Rectal smooth muscle tissue (tissue), 1 donor: ENCODE data around the gene FAAP20.

Experiments used
- H3K27ac ChIP-seq: one replicate; pipeline ENCODE4 v1.7.0; 2013; ENCODE audit warnings: low read depth, low read length, inconsistent platforms
- H3K27me3 ChIP-seq: one replicate; pipeline ENCODE4 v1.7.0; 2013; ENCODE audit warnings: low read length; ENCODE audit not compliant: control insufficient read depth, insufficient read depth
- H3K36me3 ChIP-seq: one replicate; pipeline ENCODE4 v1.7.0; 2013; ENCODE audit warnings: low read length; ENCODE audit not compliant: control insufficient read depth, insufficient read depth
- H3K4me1 ChIP-seq: one replicate; pipeline ENCODE4 v1.7.0; 2013; ENCODE audit warnings: low read length; ENCODE audit not compliant: control insufficient read depth, insufficient read depth
- H3K4me3 ChIP-seq: one replicate; pipeline ENCODE4 v1.7.0; 2013; ENCODE audit warnings: low read length
- H3K9ac ChIP-seq: one replicate; pipeline ENCODE4 v1.7.0; 2013; ENCODE audit warnings: low read length

The FAAP20 gene

DNA sequence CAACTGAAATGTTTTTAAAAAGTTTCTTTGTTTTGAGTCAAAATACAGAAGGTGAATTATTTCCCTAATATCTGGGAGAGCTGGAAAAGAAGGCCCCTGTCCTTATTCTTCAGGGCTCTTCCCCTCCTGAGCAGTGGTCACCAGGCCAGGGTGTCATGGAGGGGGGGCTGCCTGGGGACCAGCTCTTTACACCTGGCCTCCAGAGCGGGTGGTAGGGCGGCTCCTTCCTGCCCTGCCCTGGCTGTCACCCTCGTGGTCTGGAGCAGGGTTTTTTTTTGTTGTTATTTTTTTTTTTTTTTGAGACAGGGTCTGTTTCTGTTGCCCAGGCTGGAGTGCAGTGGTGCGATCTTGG lies 40.2 kb upstream of the FAAP20 start:
- Histone ChIP-seq H3K27me3 (no peaks in the 10 kb centered on the region), H3K36me3 (no peaks in the 10 kb centered on the region), H3K4me1 (peaks cover 64% of the 10 kb centered on the region), H3K4me3 (no peak overlapping the region), H3K27ac (peak overlapping the region; percentile 58), H3K9ac (no peak overlapping the region)

DNA sequence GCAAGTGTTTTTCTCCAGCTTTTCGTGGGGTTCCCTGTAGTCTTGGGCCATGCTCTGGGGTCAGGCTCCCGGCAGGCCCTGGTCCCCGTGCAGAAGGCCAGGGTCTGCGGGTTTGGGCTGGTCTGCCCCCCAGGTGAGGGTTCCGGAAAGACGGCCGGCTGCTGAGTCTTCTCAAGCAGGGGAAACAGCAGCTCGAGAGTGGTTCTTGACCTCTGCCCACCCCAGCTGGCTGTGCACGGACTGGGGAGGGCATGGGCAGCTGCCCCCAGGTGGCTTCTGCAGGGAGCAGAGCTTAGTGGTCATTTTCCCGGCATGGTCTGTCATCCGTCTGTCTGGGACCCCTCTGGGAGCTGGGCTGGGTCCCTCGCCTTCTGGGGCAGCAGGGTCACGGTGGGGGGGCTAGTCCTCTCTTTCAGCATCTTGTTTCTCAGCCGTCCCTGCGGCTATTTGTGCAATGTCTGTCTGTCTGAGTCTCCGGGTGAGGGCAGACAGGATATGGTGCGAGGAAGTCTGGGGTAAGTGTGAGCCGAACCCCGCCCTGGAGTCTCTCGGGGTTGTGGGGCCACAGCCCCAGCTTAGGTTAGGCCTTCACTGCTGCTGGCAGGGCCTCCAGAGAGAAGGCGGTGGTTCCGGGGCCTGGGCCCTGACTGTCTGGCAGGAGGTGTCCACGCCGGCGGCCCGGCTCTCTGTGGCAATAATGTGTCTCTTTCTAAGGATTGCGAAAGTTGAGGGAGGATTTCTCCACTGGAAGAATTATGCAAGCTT lies 39.6 kb upstream of the FAAP20 start:
- peak overlapping the region; percentile 42 for H3K9ac ChIP-seq
- no peaks in the 10 kb centered on the region for H3K27me3 ChIP-seq
- peak overlapping the region; percentile 58 for H3K27ac ChIP-seq
- peaks cover 59% of the 10 kb centered on the region for H3K4me1 ChIP-seq
- H3K36me3 ChIP-seq, result no peaks in the 10 kb centered on the region
- H3K4me3 ChIP-seq, result peak overlapping the region; percentile 54

- H3K36me3 ChIP-seq, result no peaks in the 10 kb centered on the region
- peak overlapping the region; percentile 54 for H3K4me3 ChIP-seq
- H3K27ac ChIP-seq, result peak overlapping the region; percentile 6
- peaks cover 52% of the 10 kb centered on the region for H3K4me1 ChIP-seq
- H3K27me3 ChIP-seq, result no peaks in the 10 kb centered on the region
- H3K9ac ChIP-seq, result no peak overlapping the region
Observed at GRCh38 chr1:2233468-2233867, 38.9 kb upstream of the FAAP20 start.

DNA sequence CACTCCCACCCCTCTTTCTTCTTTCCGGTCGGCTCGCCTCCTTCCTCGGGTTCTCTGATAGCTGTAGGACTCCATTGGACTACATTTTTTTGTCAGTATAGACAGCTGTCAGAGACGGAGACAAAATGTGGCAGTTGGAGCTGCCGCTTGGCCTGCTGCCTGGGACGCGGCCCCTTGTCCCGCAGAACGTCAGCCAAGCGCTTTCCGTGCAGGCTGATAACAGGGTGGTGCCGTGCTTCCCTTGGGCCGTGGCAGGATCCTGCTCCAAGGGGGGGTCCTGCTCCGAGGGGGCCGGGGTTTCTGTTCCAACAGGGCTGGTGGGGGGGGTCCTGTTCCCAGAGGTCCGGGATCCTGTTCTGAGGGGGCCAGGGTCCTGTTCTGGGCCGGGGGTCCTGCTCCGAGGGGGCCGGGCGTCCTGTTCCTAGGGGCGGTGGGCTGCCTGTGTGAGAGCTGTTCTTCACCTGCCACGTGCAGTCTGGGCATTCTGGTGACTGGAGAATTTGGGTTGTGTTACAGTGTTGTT lies 38.4 kb upstream of the FAAP20 start:
- Histone ChIP-seq H3K27ac (peak overlapping the region; percentile 72), H3K27me3 (no peaks in the 10 kb centered on the region), H3K4me3 (peak overlapping the region; percentile 95), H3K36me3 (no peaks in the 10 kb centered on the region), H3K9ac (no peak overlapping the region), H3K4me1 (peaks cover 47% of the 10 kb centered on the region)

DNA sequence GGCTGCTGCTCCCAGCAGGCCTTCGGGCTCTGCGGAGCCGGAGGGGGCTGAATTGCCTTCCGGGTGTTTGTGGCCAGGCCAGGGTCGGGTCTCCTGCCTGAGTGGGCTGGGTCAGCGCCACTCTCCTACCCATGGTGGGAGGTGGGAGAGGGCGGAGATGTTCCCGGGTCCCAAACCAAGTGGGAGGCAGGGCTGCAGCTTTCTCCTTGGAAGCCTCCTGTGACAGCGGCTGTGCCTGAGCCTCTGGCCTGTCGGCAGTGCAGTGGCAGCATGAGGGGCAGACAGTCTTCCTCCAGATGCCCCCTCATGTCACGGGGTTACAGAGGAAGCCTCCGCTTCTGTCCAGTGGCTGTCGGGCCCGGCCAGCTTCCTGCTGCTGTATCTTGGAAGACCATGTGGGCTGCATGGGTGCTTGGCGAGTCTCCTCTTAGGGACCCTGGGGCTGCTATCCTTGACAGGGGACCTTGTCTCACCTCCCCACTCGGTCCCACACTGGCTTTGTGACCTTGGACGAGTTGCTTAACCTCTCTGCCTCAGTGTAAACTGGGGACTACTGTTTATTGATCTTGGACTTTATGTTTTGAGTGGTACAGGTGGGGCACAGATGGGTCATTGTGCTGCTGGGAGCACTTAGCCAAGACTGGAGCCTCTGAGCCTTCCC lies 37.8 kb upstream of the FAAP20 start:
- H3K4me3 ChIP-seq, result peak overlapping the region; percentile 95
- peak overlapping the region; percentile 59 for H3K9ac ChIP-seq
- peaks cover 41% of the 10 kb centered on the region for H3K4me1 ChIP-seq
- no peaks in the 10 kb centered on the region for H3K27me3 ChIP-seq
- H3K36me3 ChIP-seq, result no peaks in the 10 kb centered on the region
- H3K27ac ChIP-seq, result peak overlapping the region; percentile 72

- H3K9ac ChIP-seq, result peak overlapping the region; percentile 26
- H3K4me3 ChIP-seq, result peak overlapping the region; percentile 95
- no peaks in the 10 kb centered on the region for H3K27me3 ChIP-seq
- peaks cover 35% of the 10 kb centered on the region for H3K4me1 ChIP-seq
- H3K27ac ChIP-seq, result peak overlapping the region; percentile 72
- H3K36me3 ChIP-seq, result no peaks in the 10 kb centered on the region
Observed at GRCh38 chr1:2231532-2232254, 37.1 kb upstream of the FAAP20 start.

DNA sequence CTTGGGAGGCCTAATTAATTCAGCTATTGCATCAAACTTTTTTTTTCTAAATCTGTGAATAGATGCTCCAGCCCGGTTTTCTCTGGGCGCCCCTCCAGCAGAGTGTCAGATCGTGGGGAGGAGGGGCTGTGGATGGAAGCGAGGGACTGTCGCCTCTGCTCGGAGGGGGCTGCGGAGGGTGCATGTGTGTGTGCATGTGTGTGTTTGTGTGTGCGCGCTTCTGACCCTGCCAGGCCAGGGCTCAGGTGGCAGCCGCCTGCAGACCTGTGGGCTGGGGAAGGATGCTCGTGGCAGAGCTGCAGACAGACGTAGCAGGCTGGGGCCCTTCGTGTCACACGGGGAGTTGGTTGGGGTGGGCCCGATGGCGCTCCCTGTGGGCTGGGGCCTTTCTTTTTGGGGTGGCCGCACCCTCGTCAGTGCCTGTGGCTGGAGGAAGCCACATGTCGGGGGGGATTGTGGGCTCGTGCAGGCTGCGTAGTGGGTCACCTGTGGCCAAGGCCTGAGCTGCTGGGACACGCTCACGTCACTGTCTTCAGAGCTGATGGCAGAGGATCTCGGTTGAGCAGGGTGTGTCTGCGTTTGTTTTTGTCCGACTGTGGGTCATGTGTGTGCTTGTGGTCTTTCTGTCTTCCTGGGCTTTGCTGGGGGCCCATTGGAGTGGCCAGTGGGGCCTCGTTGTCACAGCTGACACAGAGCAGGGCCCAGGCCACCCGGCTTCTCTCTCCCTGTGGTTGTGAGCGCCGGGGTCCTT lies 36.4 kb upstream of the FAAP20 start:
- Histone ChIP-seq H3K36me3 (no peaks in the 10 kb centered on the region), H3K9ac (peak overlapping the region; percentile 19), H3K27me3 (no peaks in the 10 kb centered on the region), H3K27ac (peak overlapping the region; percentile 68), H3K4me3 (peak overlapping the region; percentile 95), H3K4me1 (peaks cover 34% of the 10 kb centered on the region)

DNA sequence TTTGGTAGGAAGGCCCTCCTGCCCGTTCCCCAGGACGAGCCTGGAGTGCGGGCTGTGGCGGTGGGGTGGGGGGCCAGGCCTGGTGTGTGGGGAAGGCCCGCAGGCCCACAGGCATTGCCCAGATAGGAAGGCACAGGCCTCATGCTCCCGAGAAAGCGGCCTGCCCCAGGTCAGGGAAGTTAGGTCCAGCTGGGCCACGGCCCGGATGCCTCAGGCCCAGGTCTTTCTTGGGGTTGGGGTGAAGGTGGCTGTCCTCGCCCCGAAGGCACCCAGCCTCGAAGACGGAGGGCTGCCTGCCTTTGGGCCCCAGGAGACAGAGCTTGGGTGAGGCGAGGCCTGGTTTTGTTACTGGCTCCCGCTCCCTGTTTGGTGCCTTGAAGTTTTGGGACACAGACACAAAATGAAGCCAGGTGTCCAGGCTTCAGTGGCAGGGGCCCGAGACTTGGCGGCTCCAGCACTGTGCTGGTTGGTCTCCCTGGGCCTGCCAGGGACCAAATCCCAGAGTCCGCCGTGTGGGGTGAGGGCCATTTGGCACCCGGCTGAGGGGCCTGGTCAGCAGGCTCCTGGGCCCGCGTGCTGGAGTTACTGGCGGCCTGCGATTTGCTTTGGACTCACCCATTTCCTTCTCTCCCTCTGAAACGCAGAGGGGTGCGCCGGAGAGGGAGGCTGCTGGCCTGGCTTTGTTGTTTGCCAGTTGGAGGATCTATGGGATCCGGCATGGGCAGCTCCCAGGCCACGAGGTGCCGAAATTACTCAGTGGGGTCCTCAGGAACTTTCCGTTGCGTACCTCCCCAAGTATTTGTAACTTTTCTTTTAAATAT lies 35.5 kb upstream of the FAAP20 start:
- H3K36me3 ChIP-seq, result no peaks in the 10 kb centered on the region
- H3K27me3 ChIP-seq, result no peaks in the 10 kb centered on the region
- peaks cover 26% of the 10 kb centered on the region for H3K4me1 ChIP-seq
- peak overlapping the region; percentile 95 for H3K4me3 ChIP-seq
- H3K27ac ChIP-seq, result peak overlapping the region; percentile 68
- peak overlapping the region; percentile 68 for H3K9ac ChIP-seq

GRCh38 chr1:2229037-2229864 lies 34.7 kb upstream of the FAAP20 start:
- peak overlapping the region; percentile 25 for H3K9ac ChIP-seq

GRCh38 chr1:2228694-2229036 lies 34.1 kb upstream of the FAAP20 start:
- peaks cover 15% of the 10 kb centered on the region for H3K4me1 ChIP-seq
- H3K9ac ChIP-seq, result no peak overlapping the region
- peak overlapping the region; percentile 68 for H3K27ac ChIP-seq
- H3K27me3 ChIP-seq, result no peaks in the 10 kb centered on the region
- no peaks in the 10 kb centered on the region for H3K36me3 ChIP-seq
- H3K4me3 ChIP-seq, result peak overlapping the region; percentile 95

More at GRCh38 chr1:2229037-2229864, 34.7 kb upstream of the FAAP20 start:
- no peaks in the 10 kb centered on the region for H3K36me3 ChIP-seq
- H3K4me1 ChIP-seq, result peaks cover 21% of the 10 kb centered on the region
- H3K27ac ChIP-seq, result peak overlapping the region; percentile 68
- H3K4me3 ChIP-seq, result peak overlapping the region; percentile 95
- no peaks in the 10 kb centered on the region for H3K27me3 ChIP-seq

DNA sequence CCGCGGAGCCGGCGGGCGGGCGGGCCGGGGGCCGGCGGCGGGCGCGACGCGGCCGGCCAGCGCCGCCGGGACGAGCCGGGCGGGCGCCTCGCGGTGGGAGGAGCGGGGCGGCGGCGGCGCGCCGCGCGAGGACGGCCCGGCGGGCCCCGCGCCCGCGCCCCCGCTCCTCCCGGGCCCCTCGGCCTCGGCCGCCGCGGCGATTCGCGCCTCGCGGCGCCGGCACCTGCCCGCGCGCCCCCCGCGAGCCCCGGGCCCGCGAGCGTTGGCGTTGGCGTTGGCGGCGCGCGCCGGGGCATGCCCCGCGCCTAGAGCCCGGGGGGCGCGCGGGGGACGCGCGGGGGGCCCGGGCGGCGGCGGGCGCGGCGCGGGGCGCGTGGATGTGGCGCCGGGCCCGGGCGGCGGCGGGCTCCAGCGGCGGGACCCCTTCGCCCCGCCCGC lies 33.6 kb upstream of the FAAP20 start, which contains the start of gene SKI:
Gene SKI, plus strand, starts transcription at position 163 of the 438 bp plus-strand sequence. CDS start 448 bp downstream, outside the sequence.
- H3K36me3 ChIP-seq, result no peaks in the 10 kb centered on the region
- peak within 1 kb of the TSS; percentile 95 for H3K4me3 ChIP-seq
- H3K27me3 ChIP-seq, result no peaks in the 10 kb centered on the region
- H3K27ac ChIP-seq, result peak within 1 kb of the TSS; percentile 99
- H3K9ac ChIP-seq, result peak within 1 kb of the TSS; percentile 97
- H3K4me1 ChIP-seq, result peaks cover 10% of the 10 kb centered on the region
